HEK293T (cell line): ENCODE measurements around the gene OR5C1.
A peak's percentile ranks its signal among the peaks of the same experiment; 100 is the strongest.
"Not testable (repeated sequence)": the region's sequence is repeated elsewhere in the genome, so short reads cannot be mapped to it uniquely, and the experiment has no call there.

Experiments
- CTCF ChIA-PET: fragments of 350-600 bp; formaldehyde crosslinking; extraction: SDS; loops from one replicate; lab custom pipeline; 2021; ENCODE audit warnings: antibody characterized with exemption, inconsistent platforms; lab: Yijun Ruan, JAX
- POLR2A ChIA-PET: fragments of 350-600 bp; formaldehyde crosslinking; extraction: SDS; loops from one replicate; lab custom pipeline; 2020; ENCODE audit warnings: antibody characterized with exemption, inconsistent platforms; lab: Yijun Ruan, JAX
- DNase-seq: peaks from one replicate; pipeline ENCODE4 v3.0.0; 2012; ENCODE audit warnings: mixed read lengths; ENCODE audit errors: extremely low spot score
- ARNT ChIP-seq: fragments of 450-650 bp; IDR thresholded peaks from 2 replicates; pipeline ENCODE4 v1.6.1; 2017; ENCODE audit warnings: mild to moderate bottlenecking
- BHLHE40 ChIP-seq: fragments of 450-650 bp; IDR thresholded peaks from 2 replicates; pipeline ENCODE4 v1.6.1; 2016; ENCODE audit warnings: mild to moderate bottlenecking, moderate library complexity, borderline replicate concordance
- CTBP1 ChIP-seq: fragments of 450-650 bp; IDR thresholded peaks from 2 replicates; pipeline ENCODE4 v1.6.1; 2016; ENCODE audit warnings: borderline replicate concordance
- ELF4 ChIP-seq: fragments of 450-650 bp; IDR thresholded peaks from 2 replicates; pipeline ENCODE4 v1.6.1; 2017; ENCODE audit warnings: antibody characterized with exemption
- FOXA1 ChIP-seq: fragments of 450-650 bp; IDR thresholded peaks from 2 replicates; pipeline ENCODE4 v1.6.1; 2016; ENCODE audit warnings: mild to moderate bottlenecking
- FOXK2 ChIP-seq: fragments of 450-650 bp; IDR thresholded peaks from 2 replicates; pipeline ENCODE4 v1.6.1; 2016; ENCODE audit warnings: mild to moderate bottlenecking
- FOXM1 ChIP-seq: fragments of 450-650 bp; IDR thresholded peaks from 2 replicates; pipeline ENCODE4 v1.6.1; 2017; ENCODE audit warnings: mild to moderate bottlenecking, borderline replicate concordance
- HDGF ChIP-seq: fragments of 450-650 bp; IDR thresholded peaks from 2 replicates; pipeline ENCODE4 v1.6.1; 2017; ENCODE audit warnings: antibody characterized with exemption, borderline replicate concordance
- L3MBTL2 ChIP-seq: fragments of 450-650 bp; conservative IDR thresholded peaks from 2 replicates; pipeline ENCODE4 v1.6.1; 2016; ENCODE audit warnings: mild to moderate bottlenecking
- LEF1 ChIP-seq: fragments of 450-650 bp; IDR thresholded peaks from 2 replicates; pipeline ENCODE4 v1.6.1; 2017; ENCODE audit warnings: mild to moderate bottlenecking, borderline replicate concordance
- NFRKB ChIP-seq: fragments of 450-650 bp; IDR thresholded peaks from 2 replicates; pipeline ENCODE4 v1.6.1; 2016; ENCODE audit warnings: mild to moderate bottlenecking, moderate library complexity
- SP1 ChIP-seq: fragments of 450-650 bp; IDR thresholded peaks from 2 replicates; pipeline ENCODE4 v1.6.1; 2017
- SUZ12 ChIP-seq: fragments of 450-650 bp; IDR thresholded peaks from 2 replicates; pipeline ENCODE4 v1.6.1; 2016; ENCODE audit warnings: mild to moderate bottlenecking
- TARDBP ChIP-seq: fragments of 450-650 bp; IDR thresholded peaks from 2 replicates; pipeline ENCODE4 v1.6.1; 2016
- ZNF384 ChIP-seq: fragments of 450-650 bp; IDR thresholded peaks from 2 replicates; pipeline ENCODE4 v1.6.1; 2016
- TF ChIP-seq, protein P1 (sequence below): fragments of 450-650 bp; IDR thresholded peaks from 2 replicates; pipeline ENCODE4 v1.6.1; 2016

Gene OR5C1

DNA sequence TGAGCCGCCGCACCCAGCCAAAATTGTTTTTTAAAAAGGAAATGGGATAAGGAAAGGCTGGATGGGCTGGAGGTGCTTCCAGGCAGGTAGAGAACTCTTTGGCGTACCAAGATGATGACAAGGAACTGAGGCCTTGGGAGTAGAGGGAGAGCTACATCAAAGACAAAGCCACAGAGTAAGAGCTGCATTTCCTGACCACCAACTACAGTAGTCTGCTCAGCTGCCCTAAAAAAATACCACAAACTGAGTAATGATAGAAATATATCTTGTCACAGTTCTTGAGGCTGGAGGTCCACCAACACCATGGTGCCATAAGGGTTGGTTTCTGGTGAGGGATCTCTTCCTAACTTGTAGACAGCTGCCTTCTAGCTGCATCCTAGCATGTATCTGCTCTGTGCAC is 19.4 kb downstream of the OR5C1 start:
- DNase-seq, result no peak
- CTCF ChIA-PET, result interaction anchor here (0.9 to 1.1 kb wide), 2 partner anchors 309 to 344 kb away, joined by 3 to 6 read pairs; no protein-coding TSS in a partner anchor
- POLR2A ChIA-PET, result no interaction called here
- TF ChIP-seq ARNT (no peak), FOXM1 (no peak), L3MBTL2 (no peak), FOXA1 (no peak), ZNF384 (no peak), SUZ12 (no peak)
- TF ChIP-seq, protein P1, sequence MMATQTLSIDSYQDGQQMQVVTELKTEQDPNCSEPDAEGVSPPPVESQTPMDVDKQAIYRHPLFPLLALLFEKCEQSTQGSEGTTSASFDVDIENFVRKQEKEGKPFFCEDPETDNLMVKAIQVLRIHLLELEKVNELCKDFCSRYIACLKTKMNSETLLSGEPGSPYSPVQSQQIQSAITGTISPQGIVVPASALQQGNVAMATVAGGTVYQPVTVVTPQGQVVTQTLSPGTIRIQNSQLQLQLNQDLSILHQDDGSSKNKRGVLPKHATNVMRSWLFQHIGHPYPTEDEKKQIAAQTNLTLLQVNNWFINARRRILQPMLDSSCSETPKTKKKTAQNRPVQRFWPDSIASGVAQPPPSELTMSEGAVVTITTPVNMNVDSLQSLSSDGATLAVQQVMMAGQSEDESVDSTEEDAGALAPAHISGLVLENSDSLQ, result no peak

DNA sequence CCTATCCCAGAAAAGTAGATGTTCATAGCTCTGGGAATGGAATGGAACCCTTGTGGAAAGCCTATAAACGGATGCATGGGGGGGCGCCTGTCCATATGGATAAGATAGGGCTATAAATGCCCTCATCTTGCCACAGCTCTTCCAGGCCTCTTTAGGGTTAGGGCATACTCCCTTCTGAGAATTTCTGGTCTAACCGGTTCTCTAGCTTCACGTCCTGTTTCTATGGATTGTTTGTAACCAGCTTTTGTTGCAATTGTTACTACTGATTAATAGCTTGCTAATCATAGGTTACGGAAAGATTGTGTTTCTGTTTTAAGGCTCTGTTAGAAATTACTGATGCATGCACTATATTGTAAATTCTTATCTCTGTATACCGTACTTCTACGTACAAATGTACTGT is 20.5 kb downstream of the OR5C1 start:
- DNase-seq, POLR2A ChIA-PET: not testable (repeated sequence)
- CTCF ChIA-PET, result interaction anchor here (0.9 to 1.1 kb wide), 2 partner anchors 310 to 345 kb away, joined by 3 to 6 read pairs; no protein-coding TSS in a partner anchor

DNA sequence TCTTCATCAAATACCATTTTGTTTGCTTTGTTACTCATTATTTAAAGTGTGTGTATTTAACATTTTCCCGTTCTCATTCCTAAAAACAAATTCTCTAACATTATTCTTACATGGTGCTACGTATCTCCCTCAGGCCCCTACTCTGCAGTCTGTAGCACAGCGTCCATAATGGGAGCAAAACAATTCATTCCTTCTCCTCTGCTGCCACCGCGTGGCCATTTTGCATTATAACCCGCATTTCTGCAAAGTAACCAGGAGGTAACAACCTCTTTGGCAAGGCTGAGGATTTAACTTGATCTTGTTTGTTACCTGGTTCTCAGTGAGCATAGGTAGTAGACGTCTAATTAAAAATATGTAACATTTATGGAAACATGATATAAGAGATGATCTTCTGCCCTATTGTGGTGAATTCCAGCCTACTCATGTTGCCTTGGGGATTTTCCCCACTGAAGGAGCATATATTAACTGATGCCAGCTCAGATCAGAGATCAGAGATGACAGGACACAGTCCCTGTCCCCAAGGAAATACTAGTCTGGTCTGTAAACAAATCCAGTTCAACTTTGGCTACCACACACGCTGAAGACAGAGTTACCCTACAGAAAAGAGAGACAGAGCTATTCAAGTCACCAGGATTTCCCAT is 21.7 kb downstream of the OR5C1 start:
- ChIA-PET CTCF (interaction anchor here (0.6 to 1.6 kb wide), 2 partner anchors 151 to 346 kb away, joined by 3 to 4 read pairs; no protein-coding TSS in a partner anchor), POLR2A (interaction anchor here (1.0 kb wide), 1 partner anchor 17 kb away, joined by 3 read pairs; no protein-coding TSS in a partner anchor)
- TF ChIP-seq ELF4, result no peak
- TF ChIP-seq, protein P1, result no peak
- TF ChIP-seq FOXK2, result no peak
- no peak for TF ChIP-seq LEF1
- no peak for TF ChIP-seq NFRKB
- no peak for TF ChIP-seq FOXA1
- DNase-seq, result peak; percentile 73

DNA sequence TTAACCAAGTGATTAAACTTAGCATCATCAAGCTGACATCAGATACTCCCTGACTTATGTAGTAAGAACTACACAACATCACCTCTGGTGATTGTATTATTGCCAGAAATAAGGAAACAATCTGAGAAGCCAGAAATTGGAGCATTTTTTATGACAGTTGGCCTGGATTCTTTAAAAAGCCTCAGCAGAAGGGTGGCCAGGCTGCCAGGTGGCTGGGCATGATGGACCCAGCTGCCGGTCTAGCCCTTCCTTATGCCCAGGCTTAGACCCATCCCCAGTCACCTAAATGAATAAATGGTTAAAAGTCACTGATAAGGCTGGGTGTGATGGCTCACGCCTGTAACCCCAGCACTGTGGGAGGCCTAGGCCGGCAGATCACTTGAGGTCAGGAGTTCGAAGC is 24.0 kb downstream of the OR5C1 start:
- POLR2A ChIA-PET, result no interaction called here
- no peak for DNase-seq
- CTCF ChIA-PET, result no interaction called here
- TF ChIP-seq L3MBTL2 (no peak), FOXA1 (no peak), ZNF384 (no peak), SP1 (no peak), CTBP1 (no peak), SUZ12 (no peak)
- TF ChIP-seq, protein P1, result no peak

DNA sequence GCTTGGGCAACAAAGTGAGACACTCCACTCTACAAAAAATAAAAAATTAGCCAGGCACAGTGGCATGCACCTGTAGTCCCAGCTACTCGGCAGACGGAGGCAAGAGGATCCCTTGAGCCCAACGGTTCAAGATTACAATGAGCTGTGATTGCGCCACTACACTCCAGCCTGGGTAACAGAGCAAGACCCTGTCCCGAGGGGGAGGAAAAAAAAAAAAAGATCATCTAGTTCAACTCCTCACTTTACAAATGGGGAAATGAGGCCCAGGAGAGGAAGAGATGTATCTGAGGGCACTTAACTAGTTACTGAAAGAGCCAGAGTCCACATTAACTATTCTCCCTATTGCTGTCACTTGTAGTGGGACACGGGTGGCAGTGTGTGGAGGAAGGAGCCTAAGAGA is 25.8 kb downstream of the OR5C1 start:
- no peak for DNase-seq
- ChIA-PET POLR2A (interaction anchor here (1.1 kb wide), 1 partner anchor 14 kb away, joined by 3 read pairs; the partner anchor contains the start of gene PDCL), CTCF (no interaction called here)
- TF ChIP-seq TARDBP (no peak), ARNT (no peak), SP1 (no peak), LEF1 (no peak), HDGF (no peak), ZNF384 (no peak)

DNA sequence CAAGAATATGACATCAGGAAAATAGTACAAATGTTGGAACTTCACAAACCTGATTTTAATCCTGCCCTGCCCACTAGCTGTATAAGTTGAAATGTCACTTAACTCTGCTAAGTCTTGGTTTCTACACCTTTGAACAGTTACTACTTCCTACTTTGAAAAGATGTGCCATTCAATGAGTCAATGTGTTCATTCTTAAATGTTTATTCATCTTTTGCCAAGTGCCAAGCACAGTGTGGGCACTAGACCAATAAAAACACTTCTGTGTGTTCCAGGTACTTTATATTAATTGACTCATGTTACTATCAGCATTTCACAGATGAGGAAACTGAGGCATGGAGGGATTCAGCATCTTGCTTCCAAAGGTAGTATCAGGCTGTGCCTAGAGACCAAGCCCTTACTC is 26.8 kb downstream of the OR5C1 start:
- ChIA-PET CTCF (no interaction called here), POLR2A (no interaction called here)
- no peak for TF ChIP-seq FOXA1
- no peak for TF ChIP-seq HDGF
- no peak for TF ChIP-seq LEF1
- TF ChIP-seq FOXK2, result no peak
- TF ChIP-seq NFRKB, result no peak
- TF ChIP-seq FOXM1, result no peak
- no peak for TF ChIP-seq BHLHE40
- no peak for TF ChIP-seq ZNF384
- TF ChIP-seq L3MBTL2, result no peak
- TF ChIP-seq SP1, result no peak
- TF ChIP-seq, protein P1, result no peak
- TF ChIP-seq CTBP1, result no peak
- TF ChIP-seq SUZ12, result no peak
- TF ChIP-seq ELF4, result no peak
- DNase-seq, result no peak
